HCT116 (cell line): Measurements from ENCODE around the gene MAS1. TPM values are rescaled to one million over a fixed set of nuclear protein-coding genes. Genes with fewer than 3 reads are reported as not detected.

ENCODE experiments used
- ATAC-seq: fragments of 200-7000 bp; cut with Tn5 transposase; 2 replicates; pipeline ENCODE4 v1.9.1; 2020; ENCODE audit warnings: mild to moderate bottlenecking, moderate library complexity
- BruUV-seq: library from RNA; stranded (reverse); fragments of 400-500 nt; replicated peaks from 2 replicates; lab custom pipeline; 2021; lab: Mats Ljungman, UMichigan
- CTCF ChIA-PET: fragments of 300-600 bp; sonication (Branson Sonifier 250); formaldehyde crosslinking; loops from one replicate; lab custom pipeline; 2021; ENCODE audit warnings: antibody characterized with exemption; lab: Charles Lee
- POLR2A ChIA-PET: fragments of 300-600, 350-600 bp; sonication (Branson Sonifier 250); formaldehyde crosslinking; loops from one replicate; lab custom pipeline; 2021; ENCODE audit warnings: antibody characterized with exemption; lab: Charles Lee
- RAD21 ChIA-PET, 2 experiments: fragments of 300-600 bp; sonication (Branson Sonifier 250); formaldehyde crosslinking; loops; one replicate each; lab custom pipeline; 2023; ENCODE audit warnings: low total read pairs in 2 of 2; ENCODE audit not compliant: uncharacterized antibody in 2 of 2, unreplicated experiment in 2 of 2, low non-redundant PET in 1 of 2; lab: Charles Lee
- DNase-seq: peaks from one replicate; pipeline ENCODE4 v3.0.0-alpha.2; 2010; ENCODE audit warnings: low read depth, low spot score
- H2AFZ ChIP-seq: fragments of 200-600 bp; shearing (Covaris generic), sonication (generic); 2 replicates; pipeline ENCODE4 v1.6.1; 2017; ENCODE audit warnings: low read depth, mixed run types, mixed read lengths, antibody characterized with exemption, low read length; ENCODE audit not compliant: poor library complexity, severe bottlenecking
- H3K27ac ChIP-seq: 2 replicates; pipeline ENCODE4 v1.5.1; 2012; ENCODE audit warnings: low read depth, low read length
- H3K27me3 ChIP-seq: fragments of 200-600 bp; sonication (generic); 2 replicates; pipeline ENCODE4 v1.6.1; 2016; ENCODE audit warnings: mixed run types, low read length, mixed read lengths; ENCODE audit not compliant: insufficient read depth
- H3K36me3 ChIP-seq, 2 experiments: fragments of 200-500 bp in 1 of 2; fragments of 200-600 bp in 1 of 2; sonication (Bioruptor generic) in 1 of 2; sonication (generic) in 1 of 2; 2 replicates each; pipeline versions ENCODE4 v1.5.1 to v1.6.1; 2014 to 2016; ENCODE audit warnings: low read length in 2 of 2, inconsistent platforms in 1 of 2, mixed read lengths in 1 of 2, mixed run types in 1 of 2; ENCODE audit not compliant: insufficient read depth in 2 of 2, control insufficient read depth in 1 of 2
- H3K4me1 ChIP-seq, 2 experiments: fragments of 200-600 bp in 1 of 2; sonication (generic) in 1 of 2; 2 replicates each; pipeline versions ENCODE4 v1.5.1 to v1.6.1; 2012 to 2017; ENCODE audit warnings: low read length in 2 of 2, inconsistent platforms in 1 of 2, mild to moderate bottlenecking in 1 of 2, mixed read lengths in 1 of 2, mixed run types in 1 of 2, moderate library complexity in 1 of 2; ENCODE audit not compliant: insufficient read depth in 2 of 2, control insufficient read depth in 1 of 2
- H3K4me2 ChIP-seq: fragments of 200-600 bp; sonication (generic); 2 replicates; pipeline ENCODE4 v1.6.1; 2017; ENCODE audit warnings: mixed run types, low read length, mixed read lengths
- H3K4me3 ChIP-seq, 2 experiments: fragments of 200-600 bp in 1 of 2; sonication (generic) in 1 of 2; replicated peaks in 1 of 2; 2 replicates each; pipeline ENCODE4 v1.5.1; 2011 to 2016; ENCODE audit warnings: low read length in 2 of 2, control low read depth in 1 of 2, low read depth in 1 of 2, mild to moderate bottlenecking in 1 of 2, mixed read lengths in 1 of 2, mixed run types in 1 of 2
- H3K79me2 ChIP-seq: fragments of 200-600 bp; sonication (generic); 2 replicates; pipeline ENCODE4 v1.6.1; 2017; ENCODE audit warnings: mild to moderate bottlenecking, mixed run types, low read length, moderate library complexity, mixed read lengths; ENCODE audit not compliant: insufficient read depth
- H3K9ac ChIP-seq: fragments of 200-600 bp; sonication (generic); 2 replicates; pipeline ENCODE4 v1.6.1; 2016; ENCODE audit warnings: low read length, mixed read lengths
- H3K9me2 ChIP-seq: fragments of 200-600 bp; sonication (generic), shearing (Covaris generic); 2 replicates; pipeline ENCODE4 v1.6.1; 2017; ENCODE audit warnings: mixed run types, mild to moderate bottlenecking, moderate library complexity; ENCODE audit not compliant: insufficient read depth
- H3K9me3 ChIP-seq, 2 experiments: fragments of 200-500 bp in 1 of 2; fragments of 200-600 bp in 1 of 2; sonication (Bioruptor generic) in 1 of 2; sonication (generic) in 1 of 2; 2 replicates each; pipeline ENCODE4 v1.6.1; 2014 to 2017; ENCODE audit warnings: low read length in 2 of 2, mixed read lengths in 2 of 2, inconsistent platforms in 1 of 2, low read depth in 1 of 2, mild to moderate bottlenecking in 1 of 2, mixed run types in 1 of 2, moderate library complexity in 1 of 2; ENCODE audit not compliant: control insufficient read depth in 1 of 2, insufficient read depth in 1 of 2
- H4K20me1 ChIP-seq: fragments of 200-600 bp; sonication (generic), shearing (Covaris generic); 2 replicates; pipeline ENCODE4 v1.6.1; 2017; ENCODE audit warnings: mixed run types, mild to moderate bottlenecking, moderate library complexity; ENCODE audit not compliant: insufficient read depth
- RAD21 ChIP-seq: IDR thresholded peaks from 2 replicates; pipeline ENCODE4 v1.6.1; 2012; ENCODE audit warnings: low read depth, mild to moderate bottlenecking
- intact Hi-C: fragments of 100-400 bp; cut with micrococcal nuclease; formaldehyde crosslinking; loops from 2 replicates; pipeline ENCODE4 v1.10.0; 2022
- total RNA-seq: library from RNA; stranded (reverse); gene quantifications from one replicate; pipeline ENCODE4 v1.2.1, GENCODE V29; 2021; ENCODE audit not compliant: unreplicated experiment
- TF ChIP-seq, protein P1 (sequence below): IDR thresholded peaks from 2 replicates; pipeline ENCODE4 v1.6.1; 2012
- TF ChIP-seq, protein P2 (sequence below): IDR thresholded peaks from 2 replicates; pipeline ENCODE4 v1.6.1; 2012; ENCODE audit warnings: low read depth

The MAS1 gene
- total RNA-seq, 1 experiment from 2014 or later: not detected

- Histone ChIP-seq H3K4me2 (no peak overlapping the region), H3K36me3 (no peaks in the 10 kb centered on the region), H3K9ac (no peak overlapping the region), H3K4me1 (no peaks in the 10 kb centered on the region), H3K9me3 (no peaks in the 10 kb centered on the region), H3K79me2 (no peaks in the 10 kb centered on the region), H3K9me2 (no peaks in the 10 kb centered on the region), H3K27me3 (peaks cover 3% of the 10 kb centered on the region; the same call in 1 of the 2 replicates), H2AFZ (no peak overlapping the region), H3K27ac (no peak overlapping the region), H4K20me1 (no peaks in the 10 kb centered on the region), H3K4me3 (no peak overlapping the region)
- TF ChIP-seq, protein P1, sequence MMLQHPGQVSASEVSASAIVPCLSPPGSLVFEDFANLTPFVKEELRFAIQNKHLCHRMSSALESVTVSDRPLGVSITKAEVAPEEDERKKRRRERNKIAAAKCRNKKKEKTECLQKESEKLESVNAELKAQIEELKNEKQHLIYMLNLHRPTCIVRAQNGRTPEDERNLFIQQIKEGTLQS: no peak
- ATAC-seq: no peak
- no peak for DNase-seq
- intact Hi-C loops: no loop called here
- ChIA-PET CTCF (no interaction called here), POLR2A (no interaction called here), RAD21 (no interaction called here)
- no TSS peak for BruUV-seq
Observed at GRCh38 chr6:159899994-159900745, 9.4 kb downstream of the MAS1 start.

DNA sequence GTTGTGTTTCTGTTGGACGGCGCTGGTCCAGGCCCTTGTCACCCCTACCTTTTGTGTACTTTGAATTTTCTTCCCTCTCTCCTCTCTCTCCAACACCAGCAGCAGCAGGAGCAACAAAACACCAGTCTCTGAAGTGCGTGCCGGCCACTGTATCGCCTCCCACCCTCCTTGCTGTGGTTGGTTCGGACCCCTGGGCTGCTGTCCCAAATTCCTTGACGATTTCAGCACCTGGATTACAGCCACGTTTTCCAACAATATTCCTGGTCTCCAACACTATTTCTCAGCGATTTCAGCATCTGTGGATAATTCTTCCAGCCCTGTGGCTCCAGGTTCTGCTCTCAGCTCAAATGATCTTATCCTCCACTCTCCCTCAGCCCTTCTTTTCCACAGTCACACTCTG is 11.8 kb downstream of the MAS1 start:
- no peaks in the 10 kb centered on the region for H3K9me3 ChIP-seq
- H3K4me1 ChIP-seq: no peaks in the 10 kb centered on the region
- no peaks in the 10 kb centered on the region for H4K20me1 ChIP-seq
- no peak overlapping the region for H3K9ac ChIP-seq
- ATAC-seq (no peak), DNase-seq (no peak)
- CTCF ChIA-PET: no interaction called here
- H3K36me3 ChIP-seq: no peaks in the 10 kb centered on the region
- no peaks in the 10 kb centered on the region for H3K79me2 ChIP-seq
- no TSS peak for BruUV-seq
- intact Hi-C loops: no loop called here
- H3K27ac ChIP-seq: no peak overlapping the region
- TF ChIP-seq RAD21: no peak
- TF ChIP-seq, protein P2, sequence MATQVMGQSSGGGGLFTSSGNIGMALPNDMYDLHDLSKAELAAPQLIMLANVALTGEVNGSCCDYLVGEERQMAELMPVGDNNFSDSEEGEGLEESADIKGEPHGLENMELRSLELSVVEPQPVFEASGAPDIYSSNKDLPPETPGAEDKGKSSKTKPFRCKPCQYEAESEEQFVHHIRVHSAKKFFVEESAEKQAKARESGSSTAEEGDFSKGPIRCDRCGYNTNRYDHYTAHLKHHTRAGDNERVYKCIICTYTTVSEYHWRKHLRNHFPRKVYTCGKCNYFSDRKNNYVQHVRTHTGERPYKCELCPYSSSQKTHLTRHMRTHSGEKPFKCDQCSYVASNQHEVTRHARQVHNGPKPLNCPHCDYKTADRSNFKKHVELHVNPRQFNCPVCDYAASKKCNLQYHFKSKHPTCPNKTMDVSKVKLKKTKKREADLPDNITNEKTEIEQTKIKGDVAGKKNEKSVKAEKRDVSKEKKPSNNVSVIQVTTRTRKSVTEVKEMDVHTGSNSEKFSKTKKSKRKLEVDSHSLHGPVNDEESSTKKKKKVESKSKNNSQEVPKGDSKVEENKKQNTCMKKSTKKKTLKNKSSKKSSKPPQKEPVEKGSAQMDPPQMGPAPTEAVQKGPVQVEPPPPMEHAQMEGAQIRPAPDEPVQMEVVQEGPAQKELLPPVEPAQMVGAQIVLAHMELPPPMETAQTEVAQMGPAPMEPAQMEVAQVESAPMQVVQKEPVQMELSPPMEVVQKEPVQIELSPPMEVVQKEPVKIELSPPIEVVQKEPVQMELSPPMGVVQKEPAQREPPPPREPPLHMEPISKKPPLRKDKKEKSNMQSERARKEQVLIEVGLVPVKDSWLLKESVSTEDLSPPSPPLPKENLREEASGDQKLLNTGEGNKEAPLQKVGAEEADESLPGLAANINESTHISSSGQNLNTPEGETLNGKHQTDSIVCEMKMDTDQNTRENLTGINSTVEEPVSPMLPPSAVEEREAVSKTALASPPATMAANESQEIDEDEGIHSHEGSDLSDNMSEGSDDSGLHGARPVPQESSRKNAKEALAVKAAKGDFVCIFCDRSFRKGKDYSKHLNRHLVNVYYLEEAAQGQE: no peak
- H3K9me2 ChIP-seq: no peaks in the 10 kb centered on the region
- RAD21 ChIA-PET: no interaction called here
- POLR2A ChIA-PET: no interaction called here
- H3K4me3 ChIP-seq: no peak overlapping the region
- H2AFZ ChIP-seq: no peak overlapping the region
- H3K27me3 ChIP-seq: no peaks in the 10 kb centered on the region; the same call in 1 of the 2 replicates
- H3K4me2 ChIP-seq: no peak overlapping the region
